Measurements from ENCODE around the gene ZNF839.

The ZNF839 gene

GRCh38 chr14:102303664-102304063 lies 15.9 kb upstream of the ZNF839 start:
- peak overlapping the region; percentile 95 for H3K4me3 ChIP-seq (ENCODE audit: low read depth, low read length)

GRCh38 chr14:102304611-102305506 lies 14.7 kb upstream of the ZNF839 start, which contains the start of gene MOK:
MOK (minus strand) TSS chr14:102305164; CDS start chr14:102304968, 196 bp downstream.
- in situ Hi-C loops (cut with HindIII; ENCODE audit: low pct_ligation_motif_present, low sequenced_read_pairs) = no loop called here
- H3K36me3 ChIP-seq (replicated peaks) = no peaks in the 10 kb centered on the region
- H3K27me3 ChIP-seq (replicated peaks) = no peaks in the 10 kb centered on the region
- DNase-seq = peak; percentile 98
- TF ChIP-seq, protein P1, sequence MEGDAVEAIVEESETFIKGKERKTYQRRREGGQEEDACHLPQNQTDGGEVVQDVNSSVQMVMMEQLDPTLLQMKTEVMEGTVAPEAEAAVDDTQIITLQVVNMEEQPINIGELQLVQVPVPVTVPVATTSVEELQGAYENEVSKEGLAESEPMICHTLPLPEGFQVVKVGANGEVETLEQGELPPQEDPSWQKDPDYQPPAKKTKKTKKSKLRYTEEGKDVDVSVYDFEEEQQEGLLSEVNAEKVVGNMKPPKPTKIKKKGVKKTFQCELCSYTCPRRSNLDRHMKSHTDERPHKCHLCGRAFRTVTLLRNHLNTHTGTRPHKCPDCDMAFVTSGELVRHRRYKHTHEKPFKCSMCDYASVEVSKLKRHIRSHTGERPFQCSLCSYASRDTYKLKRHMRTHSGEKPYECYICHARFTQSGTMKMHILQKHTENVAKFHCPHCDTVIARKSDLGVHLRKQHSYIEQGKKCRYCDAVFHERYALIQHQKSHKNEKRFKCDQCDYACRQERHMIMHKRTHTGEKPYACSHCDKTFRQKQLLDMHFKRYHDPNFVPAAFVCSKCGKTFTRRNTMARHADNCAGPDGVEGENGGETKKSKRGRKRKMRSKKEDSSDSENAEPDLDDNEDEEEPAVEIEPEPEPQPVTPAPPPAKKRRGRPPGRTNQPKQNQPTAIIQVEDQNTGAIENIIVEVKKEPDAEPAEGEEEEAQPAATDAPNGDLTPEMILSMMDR (IDR thresholded peaks at IDR 0.05; ENCODE audit: low read depth, low read length, missing control alignments) = no peak
- peak within 1 kb of the TSS; percentile 88 for H3K27ac ChIP-seq
- peak within 1 kb of the TSS; percentile 95 for H3K4me3 ChIP-seq (ENCODE audit: low read depth, low read length)

More at GRCh38 chr14:102303664-102304063, 15.9 kb upstream of the ZNF839 start:
- no peak for DNase-seq
- in situ Hi-C loops (cut with HindIII; ENCODE audit: low pct_ligation_motif_present, low sequenced_read_pairs) = no loop called here
- TF ChIP-seq, protein P1 (IDR thresholded peaks at IDR 0.05; ENCODE audit: low read depth, low read length, missing control alignments) = no peak
- Histone ChIP-seq H3K27ac (peak overlapping the region; percentile 88), H3K36me3 (replicated peaks) (no peaks in the 10 kb centered on the region), H3K27me3 (replicated peaks) (no peaks in the 10 kb centered on the region)

DNA sequence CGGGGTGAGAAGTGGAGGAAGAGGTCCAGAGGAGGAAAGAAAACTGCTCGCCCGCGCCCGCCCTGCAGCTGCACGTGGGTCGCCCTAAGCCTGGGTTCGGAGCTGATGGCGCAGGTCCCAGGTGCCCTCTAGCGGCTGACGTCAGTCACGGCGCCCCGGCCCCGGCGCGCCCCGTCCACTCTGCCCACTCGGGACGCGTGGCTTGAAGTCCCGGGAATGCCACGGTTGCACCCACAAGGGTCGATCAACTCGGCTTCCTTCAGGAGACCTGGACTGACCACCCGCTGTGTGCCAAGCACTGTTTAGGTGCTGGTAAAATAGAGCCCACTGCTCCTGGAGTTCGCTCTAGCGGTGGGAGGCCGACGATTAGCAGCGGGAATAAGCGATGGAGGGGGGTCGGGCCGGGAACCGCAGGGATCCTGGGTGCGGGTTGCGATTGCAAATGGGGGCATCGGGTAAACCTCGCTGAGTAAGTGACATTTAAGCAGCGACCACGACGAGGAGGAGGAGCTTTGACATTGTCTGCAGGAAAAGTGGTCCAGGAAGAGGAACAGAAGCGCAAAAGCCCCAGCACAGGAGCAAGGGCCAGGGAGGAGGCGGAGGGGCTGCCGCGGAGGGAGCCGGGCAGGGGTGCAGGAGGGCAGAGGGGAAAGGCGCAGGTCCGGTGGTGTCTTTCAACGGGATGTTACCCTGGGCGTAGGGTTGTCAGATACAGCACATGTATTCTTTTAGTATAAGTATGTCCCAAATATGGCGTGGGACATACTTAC lies 5.1 kb upstream of the ZNF839 start:
- no peaks in the 10 kb centered on the region for H3K36me3 ChIP-seq (replicated peaks)
- DNase-seq = peak; percentile 72
- in situ Hi-C loops (cut with HindIII; ENCODE audit: low pct_ligation_motif_present, low sequenced_read_pairs) = loop anchor here (10.0 kb wide), 1 partner anchor 80 kb away; no protein-coding TSS in a partner anchor
- H3K4me3 ChIP-seq (ENCODE audit: low read depth, low read length) = peak overlapping the region; percentile 63
- peak overlapping the region; percentile 47 for H3K27ac ChIP-seq
- no peaks in the 10 kb centered on the region for H3K27me3 ChIP-seq (replicated peaks)
- TF ChIP-seq, protein P1 (IDR thresholded peaks at IDR 0.05; ENCODE audit: low read depth, low read length, missing control alignments) = peak; percentile 88

- no peak for DNase-seq
- H3K27ac ChIP-seq = no peak overlapping the region
- in situ Hi-C loops (cut with HindIII; ENCODE audit: low pct_ligation_motif_present, low sequenced_read_pairs) = loop anchor here (10.0 kb wide), 1 partner anchor 80 kb away; no protein-coding TSS in a partner anchor
- no peaks in the 10 kb centered on the region for H3K36me3 ChIP-seq (replicated peaks)
- H3K27me3 ChIP-seq (replicated peaks) = no peaks in the 10 kb centered on the region
- no peak overlapping the region for H3K4me3 ChIP-seq (ENCODE audit: low read depth, low read length)
- TF ChIP-seq, protein P1 (IDR thresholded peaks at IDR 0.05; ENCODE audit: low read depth, low read length, missing control alignments) = no peak
Measured at GRCh38 chr14:102315121-102315520, 4.4 kb upstream of the ZNF839 start.

DNA sequence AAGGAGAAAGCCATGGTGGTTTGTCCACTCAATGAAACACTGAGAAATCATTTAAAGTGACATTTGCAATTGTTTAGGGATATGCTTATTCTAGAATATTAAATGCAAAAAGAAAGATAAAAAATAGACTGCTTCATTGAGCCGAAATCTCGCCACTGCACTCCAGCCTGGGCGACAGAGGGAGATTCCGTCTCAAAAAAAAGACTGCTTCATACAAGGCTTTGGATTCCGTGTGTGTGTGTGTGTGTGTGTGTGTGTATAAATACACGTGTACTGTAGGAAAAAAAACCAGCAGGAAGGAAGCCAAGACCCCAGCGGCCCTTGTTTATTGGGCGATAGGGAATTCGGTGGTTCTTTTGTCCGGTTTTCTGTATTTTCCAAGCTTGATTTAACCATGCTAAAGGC lies 3.2 kb upstream of the ZNF839 start:
- DNase-seq = peak; percentile 78

More for the DNA sequence above, 3.2 kb upstream of the ZNF839 start:
- in situ Hi-C loops (cut with HindIII; ENCODE audit: low pct_ligation_motif_present, low sequenced_read_pairs) = loop anchor here (10.0 kb wide), 1 partner anchor 82 kb away; no protein-coding TSS in a partner anchor
- peak overlapping the region; percentile 46 for H3K4me3 ChIP-seq (ENCODE audit: low read depth, low read length)
- H3K27ac ChIP-seq = peak overlapping the region; percentile 78
- no peaks in the 10 kb centered on the region for H3K36me3 ChIP-seq (replicated peaks)
- TF ChIP-seq, protein P1 (IDR thresholded peaks at IDR 0.05; ENCODE audit: low read depth, low read length, missing control alignments) = no peak
- H3K27me3 ChIP-seq (replicated peaks) = no peaks in the 10 kb centered on the region

Measured in brain microvascular endothelial cell (primary cell).